SK-N-MC (cell line): ENCODE measurements around the gene LRCH2.

ENCODE experiments used
- DNase-seq: peaks from one replicate; pipeline ENCODE4 v3.0.0-alpha.2; 2011; ENCODE audit warnings: low read depth, low spot score
- H3K27ac ChIP-seq: fragments of 200-600 bp; sonication (generic); 2 replicates; pipeline ENCODE4 v1.5.1; 2016; ENCODE audit warnings: mixed run types
- H3K36me3 ChIP-seq: fragments of 200-600 bp; sonication (generic); 2 replicates; pipeline ENCODE4 v1.6.1; 2017; ENCODE audit warnings: antibody characterized with exemption, low read length, mixed read lengths; ENCODE audit not compliant: insufficient read depth
- H3K4me3 ChIP-seq: fragments of 200-600 bp; sonication (generic); 2 replicates; pipeline ENCODE4 v1.5.1; 2016
- H3K9ac ChIP-seq: fragments of 200-600 bp; sonication (generic); 2 replicates; pipeline ENCODE4 v1.8.0; 2017; ENCODE audit warnings: mixed run types, mixed read lengths; ENCODE audit not compliant: insufficient read length
- H3K9me3 ChIP-seq: fragments of 200-600 bp; sonication (generic); 2 replicates; pipeline ENCODE4 v1.6.1; 2017; ENCODE audit warnings: low read depth, mild to moderate bottlenecking, antibody characterized with exemption, low read length, moderate library complexity, mixed read lengths
- EZH2 ChIP-seq: fragments of 200-600 bp; sonication (generic); IDR thresholded peaks from one replicate; pipeline ENCODE4 v1.6.1; 2017; ENCODE audit warnings: antibody characterized with exemption
- FOXP2 ChIP-seq: optimal IDR thresholded peaks from 2 replicates; pipeline ENCODE3; 2011; ENCODE audit warnings: mild to moderate bottlenecking, moderate library complexity; ENCODE audit not compliant: insufficient read depth; ENCODE audit errors: extremely low read length, control extremely low read depth
- POLR2AphosphoS5 ChIP-seq: IDR thresholded peaks from 2 replicates; pipeline ENCODE4 v1.6.1; 2012; ENCODE audit warnings: mild to moderate bottlenecking, low read depth, low read length, borderline replicate concordance

The LRCH2 gene

DNA sequence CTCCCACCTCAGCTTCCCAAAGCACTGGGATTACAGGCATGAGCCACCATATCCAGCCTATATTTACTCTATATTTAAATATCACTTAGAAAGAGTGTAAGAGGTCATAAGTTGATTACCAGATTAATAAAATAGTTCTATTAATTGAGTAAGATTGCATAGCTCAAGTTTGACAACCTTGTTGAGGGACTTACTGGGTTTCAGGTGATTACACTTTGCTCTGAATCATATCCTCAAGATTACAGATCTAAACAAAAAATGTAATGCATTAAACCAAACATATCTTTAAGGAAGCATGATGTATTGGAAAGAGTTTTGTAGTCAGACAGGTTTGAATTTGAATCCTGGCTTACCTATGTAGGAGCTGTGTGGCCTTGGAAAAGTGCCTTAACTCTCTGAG, 168.6 kb downstream of the LRCH2 start:
- Histone ChIP-seq H3K27ac (no peak overlapping the region), H3K4me3 (no peak overlapping the region), H3K36me3 (no peaks in the 10 kb centered on the region), H3K9me3 (no peaks in the 10 kb centered on the region), H3K9ac (no peak overlapping the region)
- no peak for DNase-seq
- TF ChIP-seq EZH2 (no peak), POLR2AphosphoS5 (no peak), FOXP2 (no peak)
